NK-92 treated with Interleukin-12 subunit alpha and Interleukin-12 subunit beta, amount 100 ng/mL, for 24 hours (cell line): ENCODE measurements around the gene VGLL2.

Experiments used
- DNase-seq: peaks from one replicate; lab custom pipeline; 2025; lab: John Stamatoyannopoulos, UW

Gene VGLL2

DNA sequence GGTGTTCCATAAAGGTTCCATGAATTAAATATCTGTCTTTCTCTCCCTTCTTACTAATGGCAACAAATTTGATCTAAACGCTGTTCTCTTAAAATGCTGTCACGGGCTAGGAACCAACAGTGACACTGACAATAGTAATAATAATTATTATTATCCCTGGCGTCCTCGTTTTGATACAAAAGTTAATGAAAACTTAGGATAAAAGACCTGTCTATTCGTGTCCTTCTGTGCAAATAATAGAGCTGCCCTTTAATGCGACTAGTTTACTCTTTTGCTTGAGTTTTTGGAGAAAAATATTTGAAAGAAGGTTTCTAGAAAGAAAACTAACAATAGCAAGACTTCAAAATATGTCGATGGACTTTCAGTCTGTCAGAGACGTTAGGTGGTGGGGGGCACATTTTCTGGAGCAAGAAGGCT, 4.3 kb downstream of the VGLL2 start:
- DNase-seq, result no peak

DNA sequence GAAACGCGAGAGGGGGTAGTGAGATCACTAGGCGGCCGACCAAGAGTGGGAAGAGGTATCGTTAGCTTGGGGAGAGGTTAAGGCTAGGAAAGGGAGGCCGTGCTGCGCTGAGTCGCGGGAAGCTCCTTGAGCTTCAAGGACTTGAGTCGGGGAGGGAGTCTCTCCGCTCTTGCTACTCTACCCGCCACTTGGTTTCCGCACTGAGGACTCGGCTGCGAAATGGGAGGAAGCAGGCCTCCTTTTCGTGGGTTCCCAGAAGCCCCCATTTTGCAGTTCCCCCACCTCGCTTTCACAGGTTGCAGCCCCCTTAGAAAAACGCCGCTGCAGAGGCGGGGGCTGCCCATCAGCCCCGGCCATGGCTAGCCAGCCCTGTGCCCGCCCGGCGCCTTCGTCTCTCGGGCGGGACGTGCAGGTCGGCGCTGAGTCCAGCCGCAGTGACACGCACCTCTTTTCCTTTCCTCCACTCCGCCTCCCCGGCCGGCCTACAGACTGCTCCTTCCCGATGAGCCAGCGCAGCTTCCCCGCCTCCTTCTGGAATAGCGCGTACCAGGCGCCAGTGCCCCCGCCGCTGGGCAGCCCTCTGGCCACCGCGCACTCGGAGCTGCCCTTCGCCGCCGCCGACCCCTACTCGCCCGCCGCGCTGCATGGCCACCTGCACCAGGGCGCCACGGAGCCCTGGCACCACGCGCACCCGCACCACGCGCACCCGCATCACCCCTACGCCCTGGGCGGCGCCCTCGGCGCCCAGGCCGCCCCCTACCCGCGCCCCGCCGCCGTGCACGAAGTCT, 4.9 kb downstream of the VGLL2 start:
- DNase-seq, result no peak

DNA sequence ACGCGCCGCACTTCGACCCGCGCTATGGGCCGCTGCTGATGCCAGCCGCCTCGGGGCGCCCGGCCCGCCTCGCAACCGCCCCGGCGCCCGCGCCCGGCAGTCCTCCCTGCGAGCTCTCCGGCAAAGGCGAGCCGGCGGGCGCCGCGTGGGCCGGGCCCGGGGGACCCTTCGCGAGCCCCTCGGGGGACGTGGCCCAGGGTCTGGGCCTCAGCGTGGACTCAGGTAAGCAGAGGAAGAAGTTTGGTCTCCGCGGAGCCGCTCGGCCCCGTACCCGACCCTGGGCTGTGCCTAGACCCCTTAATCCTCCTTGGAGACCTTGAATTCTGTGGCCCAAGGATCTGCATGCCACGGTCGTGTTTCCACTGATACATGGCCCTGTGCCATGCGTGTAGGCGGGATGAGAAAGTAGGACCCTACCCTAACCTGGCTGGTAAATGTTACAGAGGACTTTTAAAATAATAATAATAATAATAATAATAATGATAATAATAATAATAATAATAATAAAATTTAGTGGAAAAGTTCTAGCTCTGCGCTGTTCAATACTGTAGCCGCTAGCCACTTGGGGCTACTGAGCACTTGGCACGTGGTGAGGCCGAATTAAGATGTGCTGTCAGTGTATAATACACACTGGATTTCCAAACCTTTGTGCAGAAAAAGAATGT, 5.6 kb downstream of the VGLL2 start:
- no peak for DNase-seq

GRCh38 chr6:117272032-117272866, 6.9 kb downstream of the VGLL2 start:
- DNase-seq, result no peak

DNA sequence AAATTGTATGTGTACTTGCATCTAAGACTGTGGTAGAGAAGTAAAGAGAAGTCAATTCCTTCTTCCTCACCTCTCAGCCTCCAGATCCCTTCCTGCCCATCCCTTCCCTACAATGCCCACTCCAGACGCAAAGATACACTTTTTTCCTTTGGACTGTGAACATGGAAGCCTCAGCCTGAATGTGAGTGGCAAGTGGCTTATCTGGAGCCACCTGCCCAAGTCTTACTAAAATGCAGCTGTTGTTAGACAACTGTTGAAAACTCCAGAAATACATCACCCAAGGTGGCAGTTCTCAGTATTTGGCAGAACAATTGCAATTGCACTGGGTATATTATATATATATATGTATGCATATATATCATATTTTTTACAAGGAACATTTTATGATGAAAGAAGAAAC, 7.5 kb downstream of the VGLL2 start:
- no peak for DNase-seq

DNA sequence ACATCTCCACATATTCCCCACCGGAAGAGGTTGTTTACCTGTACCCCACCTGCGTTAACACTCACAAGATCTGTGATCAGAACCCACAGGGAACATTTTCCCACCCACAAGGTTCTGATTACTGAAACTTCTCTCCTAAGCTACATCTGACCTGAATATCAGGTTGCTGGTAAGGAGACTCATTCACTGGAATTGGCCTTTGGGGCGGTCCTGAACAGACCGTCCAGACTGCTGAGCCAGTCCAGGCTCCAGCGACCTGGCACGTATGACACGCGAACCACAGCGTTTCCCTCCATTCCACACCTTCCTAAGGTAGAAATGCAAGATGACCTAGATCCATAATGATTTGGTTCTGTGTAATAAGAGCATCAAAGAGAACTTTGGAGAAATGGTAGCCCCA, 9.8 kb downstream of the VGLL2 start:
- no peak for DNase-seq

GRCh38 chr6:117275711-117276110, 10.4 kb downstream of the VGLL2 start:
- no peak for DNase-seq

DNA sequence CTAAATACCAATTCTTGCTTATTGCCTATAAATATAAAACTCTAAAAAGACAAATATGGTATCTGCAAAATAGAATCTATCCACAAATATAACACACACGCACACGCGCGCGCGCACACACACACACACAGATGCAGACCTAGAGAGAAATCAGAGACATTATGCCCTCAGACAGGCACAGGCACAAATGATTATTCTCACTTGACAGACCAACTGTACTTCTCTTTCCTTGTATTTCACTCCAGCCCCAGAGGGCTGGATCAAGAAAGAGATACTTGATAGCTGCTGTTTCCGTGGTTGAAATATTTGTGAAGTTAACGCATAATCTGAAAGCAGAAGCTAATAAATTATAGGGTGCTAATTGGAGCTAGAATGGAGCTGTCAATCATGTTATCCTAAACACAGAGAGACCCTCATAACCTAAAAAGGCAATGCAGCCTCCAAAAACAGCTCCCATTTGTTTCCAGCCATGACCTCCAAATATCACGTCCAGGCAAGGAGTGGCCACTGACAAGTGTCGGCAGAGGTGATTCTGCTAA, 11.5 kb downstream of the VGLL2 start:
- no peak for DNase-seq

DNA sequence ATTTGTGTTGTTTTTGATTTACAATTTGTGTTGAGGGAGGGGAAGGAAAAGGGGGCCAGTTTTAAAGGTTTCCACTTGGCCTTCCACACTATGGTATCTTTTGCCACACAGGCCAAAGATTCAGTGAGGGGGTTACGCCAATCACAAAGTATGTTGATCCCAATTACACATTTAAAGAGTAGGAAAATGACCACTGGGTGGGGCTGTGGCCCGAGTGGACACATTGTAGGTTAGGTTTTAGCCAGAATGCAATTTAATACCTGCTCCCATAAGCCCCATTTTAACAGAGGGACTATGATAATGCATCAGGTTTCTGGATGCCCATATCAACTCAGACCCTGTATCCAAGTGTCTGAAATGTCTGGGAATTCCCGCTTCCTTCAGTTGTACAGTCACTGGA, 15.6 kb downstream of the VGLL2 start:
- DNase-seq, result no peak

DNA sequence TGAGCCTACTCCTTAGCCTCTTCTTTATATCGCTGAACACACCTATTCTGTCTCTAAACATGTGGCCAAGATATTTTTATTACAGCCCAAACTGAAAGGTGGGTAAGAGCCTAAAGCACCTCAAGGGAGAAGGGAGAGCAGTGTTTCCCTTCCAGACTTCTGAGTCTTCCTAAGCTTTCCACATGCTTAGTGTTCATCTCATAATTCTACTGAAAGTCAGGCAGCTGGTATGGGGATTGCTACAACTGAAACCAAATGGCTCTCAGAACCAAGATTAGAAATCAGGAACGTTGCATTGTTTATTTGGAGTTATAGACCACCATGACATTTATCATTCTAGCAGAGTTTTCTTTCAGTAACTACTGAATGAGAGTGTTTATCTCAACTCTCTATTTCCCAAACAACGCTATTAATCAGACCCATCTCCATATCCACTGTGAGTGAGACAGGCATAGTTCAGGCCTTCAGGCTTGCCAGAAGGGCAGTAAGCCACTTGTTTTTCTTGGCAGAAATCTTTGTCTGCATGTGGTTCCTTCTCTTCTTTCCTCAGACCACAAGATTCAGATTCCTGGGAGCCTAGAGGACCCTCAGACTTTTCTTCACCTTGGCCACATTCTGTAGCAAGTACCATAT, 22.8 kb downstream of the VGLL2 start:
- no peak for DNase-seq

DNA sequence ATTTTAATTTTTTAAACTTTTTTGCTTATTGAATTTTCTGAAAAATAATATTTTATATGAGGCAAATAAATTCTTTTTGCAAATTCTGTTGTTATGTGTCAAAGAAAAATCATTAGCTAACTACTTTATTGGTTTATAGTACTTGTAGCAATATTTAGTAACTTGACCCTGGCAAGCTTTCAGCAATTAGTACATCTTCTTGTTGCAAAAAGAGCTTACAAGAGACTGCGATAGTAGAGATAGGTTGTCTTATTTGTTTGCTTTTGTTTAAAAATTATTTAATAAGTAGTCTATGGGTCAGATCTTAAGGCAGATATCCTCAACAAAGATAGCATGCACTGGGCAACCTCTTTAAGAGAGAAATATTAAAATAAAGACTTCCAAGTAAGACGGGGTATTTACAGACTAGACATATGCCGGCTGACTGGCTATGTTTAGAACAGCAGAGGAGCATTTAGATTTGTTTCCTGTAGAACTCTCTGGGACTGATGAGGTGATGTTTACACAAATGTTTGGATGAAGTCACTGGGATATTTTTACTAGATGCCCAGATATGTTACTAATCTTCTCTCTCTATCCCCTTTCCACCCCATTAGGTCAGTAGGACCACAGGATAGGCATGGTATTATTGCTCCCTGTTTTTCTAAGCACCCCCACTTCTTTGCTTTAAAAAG, 25.0 kb downstream of the VGLL2 start:
- DNase-seq, result no peak

DNA sequence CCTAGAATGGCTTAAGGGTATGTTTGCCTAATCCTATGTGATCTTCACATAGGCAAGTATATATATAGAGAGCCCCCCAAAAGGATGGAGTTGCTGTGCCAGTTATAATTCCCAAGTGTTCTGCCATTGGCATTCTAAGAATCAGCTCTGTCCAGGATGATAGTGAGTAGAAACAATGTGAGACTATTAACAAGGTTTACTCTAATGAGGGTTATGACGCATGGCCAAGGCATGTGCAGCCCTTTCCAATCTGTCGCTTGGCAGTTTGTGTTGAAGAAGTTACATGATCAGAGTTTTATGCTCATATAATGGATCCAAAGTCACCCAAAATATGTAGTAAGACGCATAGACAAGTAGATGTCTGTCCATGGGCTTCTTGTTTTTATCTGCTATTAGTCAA, 33.6 kb downstream of the VGLL2 start:
- no peak for DNase-seq

DNA sequence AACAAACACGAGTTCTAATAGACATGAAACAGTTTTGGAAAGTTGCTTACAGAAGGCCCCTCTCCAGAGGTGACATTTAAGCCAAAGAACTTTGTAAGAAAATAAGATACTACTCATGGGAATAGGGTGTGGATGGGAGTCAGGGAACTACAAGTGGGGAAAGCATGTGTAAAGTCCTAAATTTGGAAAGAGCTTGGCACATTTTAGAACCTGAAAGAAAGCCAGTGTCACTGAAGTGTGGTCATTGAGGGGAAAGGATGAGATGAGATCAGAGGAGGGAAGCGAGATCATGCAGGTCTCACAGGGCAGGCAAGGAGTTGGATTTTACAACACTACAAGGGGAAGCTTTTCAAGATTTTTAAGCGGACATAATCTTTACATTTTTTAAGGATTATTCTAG, 38.0 kb downstream of the VGLL2 start:
- DNase-seq, result no peak

DNA sequence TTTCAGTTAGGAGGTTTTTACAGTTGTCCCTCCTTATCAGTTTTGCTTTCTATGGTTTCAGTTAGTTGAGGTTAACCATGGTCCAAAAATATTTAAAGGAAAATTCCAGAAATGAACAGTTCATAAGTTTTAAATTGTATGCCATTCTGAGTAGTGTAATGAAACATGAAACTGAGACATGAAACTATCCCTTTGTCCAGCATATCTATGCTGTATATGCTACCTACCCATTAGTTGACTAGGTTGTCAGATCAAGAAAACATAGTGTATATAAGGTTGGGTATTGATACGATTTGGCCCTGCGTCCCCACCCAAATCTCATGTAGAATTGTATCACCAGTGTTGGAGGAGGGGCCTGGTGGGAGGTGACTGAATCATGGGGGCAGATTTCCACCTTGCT, 39.1 kb downstream of the VGLL2 start:
- no peak for DNase-seq

- DNase-seq, result no peak
Measured at GRCh38 chr6:117306227-117306790, 41.0 kb downstream of the VGLL2 start.

DNA sequence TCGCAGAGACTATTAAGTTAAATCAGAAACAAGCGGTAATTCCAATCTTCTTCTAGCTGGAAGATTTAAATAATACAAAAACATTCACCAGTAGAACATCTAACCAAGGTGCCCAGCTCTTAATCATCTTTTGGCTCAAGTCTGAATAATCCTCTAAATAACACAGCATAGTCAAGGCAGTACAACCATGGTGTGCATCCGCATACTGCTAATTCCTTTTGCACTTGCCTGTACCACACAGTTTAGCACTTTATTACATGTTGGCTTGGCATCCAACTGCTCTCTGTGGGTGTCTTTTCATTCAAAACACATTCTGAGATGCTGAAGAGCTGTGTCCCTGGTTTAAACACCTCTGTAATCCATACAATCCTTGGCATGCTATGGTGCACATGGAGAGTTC, 42.3 kb downstream of the VGLL2 start:
- no peak for DNase-seq

GRCh38 chr6:117309069-117309468, 43.7 kb downstream of the VGLL2 start:
- DNase-seq, result no peak

DNA sequence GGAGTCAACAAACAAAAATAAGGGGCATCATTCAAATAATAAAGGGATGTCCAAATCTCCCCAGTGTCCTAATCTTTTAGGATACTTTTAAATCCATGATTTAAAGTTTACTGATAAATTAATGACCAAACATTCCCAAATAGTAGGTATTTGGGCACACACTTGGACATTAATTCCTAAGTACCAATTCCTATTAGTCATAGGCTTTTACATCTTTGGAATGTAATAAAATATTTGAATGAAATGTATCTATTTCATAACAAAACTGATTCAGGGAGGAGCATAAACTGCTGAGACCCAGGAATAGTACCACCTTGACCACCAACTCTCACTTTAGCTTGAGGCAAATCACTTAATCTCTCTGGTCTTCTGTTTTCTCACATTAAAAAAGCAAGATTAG, 44.3 kb downstream of the VGLL2 start:
- DNase-seq, result no peak

GRCh38 chr6:117311310-117311709, 46.0 kb downstream of the VGLL2 start:
- no peak for DNase-seq

- no peak for DNase-seq
Measured at GRCh38 chr6:117311726-117312125, 46.4 kb downstream of the VGLL2 start.

GRCh38 chr6:117317261-117317660, 51.9 kb downstream of the VGLL2 start:
- DNase-seq, result no peak
